ENCODE data around the gene ODAD4.

ODAD4 gene

GRCh38 chr17:41930009-41930832, at the start of gene ODAD4:
TSS of gene ODAD4 (plus strand) at chr17:41930617. CDS start at chr17:41930724, 107 bp downstream.
- no peaks in the 10 kb centered on the region for H3K9me3 Mint-ChIP-seq
- peak; percentile 99 for ATAC-seq
- H3K4me1 Mint-ChIP-seq, result peaks cover 25% of the 10 kb centered on the region
- no peaks in the 10 kb centered on the region for H3K36me3 Mint-ChIP-seq
- peak within 1 kb of the TSS; percentile 98 for H3K4me3 Mint-ChIP-seq
- H3K27me3 Mint-ChIP-seq, result no peaks in the 10 kb centered on the region
- H3K27ac Mint-ChIP-seq, result peak within 1 kb of the TSS; percentile 91

DNA sequence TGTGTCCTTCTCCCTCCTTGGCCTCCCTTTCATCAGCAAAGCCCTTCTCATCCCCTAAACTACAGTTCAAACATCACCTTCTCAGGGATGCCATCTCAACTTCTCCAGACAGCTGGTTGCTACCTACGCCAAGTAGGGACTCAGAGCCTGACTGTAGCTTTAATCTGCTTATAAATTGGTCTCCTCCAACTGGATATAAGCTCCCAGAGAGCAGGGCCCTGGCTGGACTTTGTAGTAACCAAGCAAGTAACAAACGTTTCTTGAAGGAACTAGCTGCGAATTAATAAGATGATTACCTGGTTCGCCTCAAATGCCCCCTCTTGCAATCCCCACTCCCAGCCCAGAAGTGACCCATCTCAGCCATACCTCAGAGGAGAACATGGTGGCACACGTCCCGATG, 47.7 kb upstream of the ODAD4 start:
- H3K27me3 Mint-ChIP-seq, result no peaks in the 10 kb centered on the region
- H3K4me3 Mint-ChIP-seq, result no peak overlapping the region
- peaks cover 63% of the 10 kb centered on the region for H3K36me3 Mint-ChIP-seq
- ATAC-seq, result no peak
- H3K27ac Mint-ChIP-seq, result no peak overlapping the region
- no peaks in the 10 kb centered on the region for H3K9me3 Mint-ChIP-seq
- H3K4me1 Mint-ChIP-seq, result peaks cover 8% of the 10 kb centered on the region

DNA sequence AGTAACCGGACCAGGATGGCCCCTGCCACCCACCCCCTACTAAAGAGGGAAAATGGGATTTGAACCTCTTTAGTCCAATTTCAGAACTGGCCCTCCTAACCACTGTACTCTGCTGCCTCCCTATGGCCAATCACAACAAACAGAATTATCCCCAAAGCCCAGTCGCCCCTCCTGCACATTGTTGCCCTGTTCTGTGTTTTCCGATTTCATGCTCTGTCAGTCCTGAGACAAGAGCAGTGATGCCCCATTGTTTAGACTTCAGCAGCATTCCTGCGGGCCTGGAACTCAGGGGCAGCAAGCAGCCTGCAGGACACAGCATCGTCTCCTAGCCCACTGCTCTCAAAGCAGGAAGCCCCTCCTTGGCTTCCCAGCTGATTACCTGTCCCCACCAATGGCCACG, 44.7 kb upstream of the ODAD4 start:
- no peaks in the 10 kb centered on the region for H3K27me3 Mint-ChIP-seq
- no peak overlapping the region for H3K4me3 Mint-ChIP-seq
- no peak for ATAC-seq
- H3K27ac Mint-ChIP-seq, result no peak overlapping the region
- peaks cover 55% of the 10 kb centered on the region for H3K36me3 Mint-ChIP-seq
- peaks cover 8% of the 10 kb centered on the region for H3K4me1 Mint-ChIP-seq
- H3K9me3 Mint-ChIP-seq, result no peaks in the 10 kb centered on the region

DNA sequence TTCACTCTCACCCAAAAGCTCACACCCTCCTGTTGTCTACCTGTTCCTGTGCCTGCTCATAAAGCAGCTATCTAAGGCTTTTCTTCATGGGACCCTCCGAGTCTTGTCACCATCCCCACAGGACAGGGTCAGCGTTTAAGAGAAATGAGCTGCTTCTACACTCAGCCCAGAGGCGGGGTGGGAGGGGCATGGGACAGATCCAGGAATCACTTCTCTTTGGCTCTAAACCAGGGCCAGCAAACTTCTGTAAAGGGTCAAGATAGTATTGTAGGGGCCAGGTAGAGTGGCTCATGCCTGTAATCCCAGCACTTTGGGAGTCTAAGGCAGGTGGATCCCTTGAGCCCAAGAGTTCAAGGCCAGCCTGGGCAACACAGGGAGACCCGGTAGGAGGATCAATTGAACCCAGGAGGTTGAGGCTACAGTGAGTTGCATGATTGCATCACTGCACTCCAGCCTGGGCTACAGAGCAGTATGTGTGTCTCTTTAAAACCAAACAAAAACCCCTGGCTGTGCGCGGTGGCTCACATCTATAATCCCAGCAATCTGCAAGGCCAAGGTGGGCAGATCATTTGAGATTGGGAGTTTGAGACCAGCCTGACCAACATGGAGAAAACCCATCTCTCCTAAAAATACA, 42.0 kb upstream of the ODAD4 start:
- H3K27ac Mint-ChIP-seq, result no peak overlapping the region
- H3K9me3 Mint-ChIP-seq, result no peaks in the 10 kb centered on the region
- H3K36me3 Mint-ChIP-seq, result peaks cover 51% of the 10 kb centered on the region
- H3K27me3 Mint-ChIP-seq, result no peaks in the 10 kb centered on the region
- H3K4me1 Mint-ChIP-seq, result no peaks in the 10 kb centered on the region
- H3K4me3 Mint-ChIP-seq, result no peak overlapping the region
- ATAC-seq, result no peak

GRCh38 chr17:41891135-41892020, 39.0 kb upstream of the ODAD4 start:
- H3K27me3 Mint-ChIP-seq, result no peaks in the 10 kb centered on the region
- ATAC-seq, result no peak
- no peak overlapping the region for H3K27ac Mint-ChIP-seq
- no peaks in the 10 kb centered on the region for H3K9me3 Mint-ChIP-seq
- H3K36me3 Mint-ChIP-seq, result peaks cover 53% of the 10 kb centered on the region
- H3K4me1 Mint-ChIP-seq, result no peaks in the 10 kb centered on the region
- H3K4me3 Mint-ChIP-seq, result no peak overlapping the region

- ATAC-seq, result no peak
- peaks cover 56% of the 10 kb centered on the region for H3K36me3 Mint-ChIP-seq
Observed at GRCh38 chr17:41892021-41892376, 38.4 kb upstream of the ODAD4 start.

DNA sequence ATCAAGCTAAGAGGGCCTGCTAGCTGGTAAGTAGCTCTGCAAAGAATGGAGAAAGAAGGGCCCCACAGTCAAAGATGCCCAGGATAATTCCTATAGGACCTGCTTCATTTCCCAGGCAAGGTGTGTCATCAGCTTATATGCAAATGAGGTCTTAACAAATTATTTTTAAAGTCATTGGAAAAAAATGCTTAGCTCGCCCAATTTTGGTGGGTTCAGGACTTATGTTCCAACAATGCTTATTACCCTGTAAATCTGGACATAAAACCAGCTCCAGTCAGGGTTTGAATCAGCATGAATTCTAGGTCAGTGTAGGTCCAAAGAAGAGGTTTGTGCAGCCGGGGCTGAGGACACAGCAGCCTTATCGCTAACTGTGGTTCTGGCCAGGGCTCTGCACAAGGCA, 37.0 kb upstream of the ODAD4 start:
- Mint-ChIP-seq H3K27me3 (no peaks in the 10 kb centered on the region), H3K9me3 (no peaks in the 10 kb centered on the region), H3K4me3 (no peak overlapping the region), H3K4me1 (no peaks in the 10 kb centered on the region), H3K27ac (no peak overlapping the region), H3K36me3 (peaks cover 56% of the 10 kb centered on the region)
- ATAC-seq, result no peak

More at GRCh38 chr17:41892021-41892376, 38.4 kb upstream of the ODAD4 start:
- Mint-ChIP-seq H3K4me1 (no peaks in the 10 kb centered on the region), H3K4me3 (no peak overlapping the region), H3K27ac (no peak overlapping the region), H3K27me3 (no peaks in the 10 kb centered on the region), H3K9me3 (no peaks in the 10 kb centered on the region)

DNA sequence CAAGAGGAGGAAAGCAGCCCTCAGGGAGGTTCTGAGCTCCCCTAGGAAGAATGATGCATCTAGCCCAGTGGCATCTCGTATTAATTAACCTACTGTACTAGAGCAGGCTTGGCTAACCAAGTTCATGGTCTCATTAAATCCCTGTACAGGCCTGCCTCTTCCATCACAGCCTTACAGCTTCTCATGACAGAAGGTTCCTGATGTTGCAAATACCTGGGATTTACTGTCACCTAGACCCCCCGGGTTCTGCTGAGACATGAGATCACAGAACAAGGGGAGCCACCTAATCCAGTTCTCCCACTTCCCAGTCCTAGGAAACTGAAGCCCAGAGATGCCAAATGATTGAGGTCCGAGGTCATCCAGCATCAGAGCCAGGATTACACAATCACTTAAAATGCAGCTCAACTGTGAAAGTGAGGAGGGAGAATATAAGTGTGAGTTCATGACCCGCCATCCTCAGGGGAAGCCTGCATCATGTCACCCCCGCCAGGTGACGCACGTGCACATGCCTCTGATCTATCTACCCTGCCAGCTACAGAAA, 35.6 kb upstream of the ODAD4 start:
- Mint-ChIP-seq H3K36me3 (peaks cover 64% of the 10 kb centered on the region), H3K9me3 (no peaks in the 10 kb centered on the region), H3K4me1 (no peaks in the 10 kb centered on the region), H3K27ac (no peak overlapping the region), H3K4me3 (no peak overlapping the region), H3K27me3 (no peaks in the 10 kb centered on the region)
- no peak for ATAC-seq

- Mint-ChIP-seq H3K4me1 (no peaks in the 10 kb centered on the region), H3K36me3 (peaks cover 69% of the 10 kb centered on the region), H3K4me3 (no peak overlapping the region), H3K27me3 (no peaks in the 10 kb centered on the region), H3K9me3 (no peaks in the 10 kb centered on the region), H3K27ac (no peak overlapping the region)
- ATAC-seq, result no peak
Observed at GRCh38 chr17:41895617-41896016, 34.8 kb upstream of the ODAD4 start.

DNA sequence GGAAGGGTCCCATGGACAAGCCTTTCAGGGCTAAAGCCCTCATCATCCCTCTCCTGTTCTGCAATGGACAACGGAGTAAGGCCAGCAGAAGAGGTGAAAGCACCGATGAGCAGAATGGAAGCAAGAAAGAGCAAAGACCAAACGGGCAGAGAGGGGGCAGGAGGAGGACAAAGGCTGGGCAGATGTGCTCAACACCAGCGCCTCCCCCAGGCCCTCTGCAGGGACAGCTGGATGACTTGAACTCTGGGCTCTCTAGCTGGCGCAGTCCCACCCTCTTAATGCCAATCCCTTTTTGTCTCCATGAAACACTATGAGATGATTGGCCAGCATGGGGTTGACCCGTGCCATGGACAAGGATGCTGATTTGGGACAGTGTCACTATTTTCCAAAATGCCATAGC, 33.7 kb upstream of the ODAD4 start:
- Mint-ChIP-seq H3K27me3 (no peaks in the 10 kb centered on the region), H3K4me1 (no peaks in the 10 kb centered on the region), H3K27ac (no peak overlapping the region), H3K36me3 (peaks cover 78% of the 10 kb centered on the region), H3K4me3 (no peak overlapping the region), H3K9me3 (no peaks in the 10 kb centered on the region)
- no peak for ATAC-seq

- no peaks in the 10 kb centered on the region for H3K27me3 Mint-ChIP-seq
- no peaks in the 10 kb centered on the region for H3K4me1 Mint-ChIP-seq
- no peak overlapping the region for H3K27ac Mint-ChIP-seq
- peaks cover 78% of the 10 kb centered on the region for H3K36me3 Mint-ChIP-seq
- no peaks in the 10 kb centered on the region for H3K9me3 Mint-ChIP-seq
- no peak for ATAC-seq
- H3K4me3 Mint-ChIP-seq, result no peak overlapping the region
Observed at GRCh38 chr17:41901646-41902045, 28.8 kb upstream of the ODAD4 start.

DNA sequence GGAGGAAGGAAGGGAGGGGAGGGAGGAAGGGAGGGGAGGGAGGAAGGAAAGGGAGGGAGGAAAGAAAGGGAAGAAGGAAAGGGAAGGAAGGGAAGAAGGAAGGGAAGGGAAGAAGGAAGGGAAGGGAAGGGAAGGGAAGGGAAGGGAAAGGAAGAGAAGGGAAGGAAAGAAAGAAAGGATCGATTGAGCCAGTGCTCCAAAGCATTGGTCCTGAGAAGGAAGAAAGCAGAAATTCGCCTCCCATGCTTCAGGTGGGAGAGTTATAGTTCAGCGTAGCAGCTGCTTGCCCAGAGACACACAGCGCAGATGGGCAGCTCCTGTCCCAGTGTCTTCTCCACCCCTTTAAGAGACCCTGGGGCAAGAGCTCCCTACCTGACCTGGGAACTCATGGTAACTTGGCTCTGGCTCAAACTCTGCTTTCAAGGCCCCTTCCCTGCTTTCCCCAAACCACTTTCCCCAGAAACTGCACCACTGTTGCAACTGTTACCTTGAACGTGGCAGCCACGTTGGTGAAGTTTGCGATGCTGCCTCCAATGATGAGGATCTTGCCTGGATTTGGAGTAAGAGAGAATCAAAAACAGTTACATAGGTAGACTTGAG, 26.1 kb upstream of the ODAD4 start:
- Mint-ChIP-seq H3K9me3 (no peaks in the 10 kb centered on the region), H3K36me3 (peaks cover 77% of the 10 kb centered on the region), H3K27ac (no peak overlapping the region), H3K27me3 (no peaks in the 10 kb centered on the region), H3K4me1 (no peaks in the 10 kb centered on the region), H3K4me3 (no peak overlapping the region)
- ATAC-seq, result no peak

DNA sequence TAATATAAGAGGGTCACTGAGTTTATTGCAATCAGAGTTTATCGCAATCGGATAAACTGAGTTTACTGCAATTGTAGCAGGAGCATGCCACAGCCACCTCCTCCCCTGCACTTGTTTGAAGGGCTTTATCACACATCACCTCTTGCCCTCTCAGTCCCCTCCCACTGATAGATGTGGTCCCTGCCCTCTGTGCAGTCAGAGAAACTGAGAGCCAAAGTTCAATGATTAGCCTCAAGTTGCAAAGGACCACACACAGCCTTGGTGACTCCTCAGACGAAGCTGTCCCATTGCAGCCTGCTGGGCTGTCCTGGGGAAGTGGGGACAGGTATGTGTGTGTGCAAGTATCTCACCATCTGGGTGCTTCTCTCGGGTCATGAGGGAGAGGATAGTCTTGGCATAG, 25.2 kb upstream of the ODAD4 start:
- Mint-ChIP-seq H3K9me3 (no peaks in the 10 kb centered on the region), H3K4me3 (no peak overlapping the region), H3K36me3 (peaks cover 81% of the 10 kb centered on the region), H3K27ac (no peak overlapping the region), H3K4me1 (no peaks in the 10 kb centered on the region), H3K27me3 (no peaks in the 10 kb centered on the region)
- no peak for ATAC-seq

- H3K9me3 Mint-ChIP-seq, result no peaks in the 10 kb centered on the region
- no peak for ATAC-seq
- no peaks in the 10 kb centered on the region for H3K4me1 Mint-ChIP-seq
- no peak overlapping the region for H3K4me3 Mint-ChIP-seq
- no peak overlapping the region for H3K27ac Mint-ChIP-seq
- no peaks in the 10 kb centered on the region for H3K27me3 Mint-ChIP-seq
- peaks cover 81% of the 10 kb centered on the region for H3K36me3 Mint-ChIP-seq
Observed at GRCh38 chr17:41906465-41907184, 23.8 kb upstream of the ODAD4 start.
